ENCODE measurements around the gene CEP152.

CEP152 gene

GRCh38 chr15:48696627-48697312 is 114.1 kb downstream of the CEP152 start:
- no peak overlapping the region for H3K4me3 ChIP-seq (ENCODE audit: low read depth, low read length)
- DNase-seq (ENCODE audit: low read depth): peak; percentile 21
- no peak for TF ChIP-seq CTCF (IDR thresholded peaks at IDR 0.05; ENCODE audit: insufficient read depth, low read depth, low read length, missing control alignments)

GRCh38 chr15:48695827-48696573 is 114.9 kb downstream of the CEP152 start:
- H3K4me3 ChIP-seq (ENCODE audit: low read depth, low read length): no peak overlapping the region
- TF ChIP-seq CTCF (IDR thresholded peaks at IDR 0.05; ENCODE audit: insufficient read depth, low read depth, low read length, missing control alignments): no peak
- DNase-seq (ENCODE audit: low read depth): no peak

- no peak for TF ChIP-seq CTCF (IDR thresholded peaks at IDR 0.05; ENCODE audit: insufficient read depth, low read depth, low read length, missing control alignments)
- DNase-seq (ENCODE audit: low read depth): no peak
- H3K4me3 ChIP-seq (ENCODE audit: low read depth, low read length): no peak overlapping the region
Measured at GRCh38 chr15:48695088-48695826, 115.6 kb downstream of the CEP152 start.

- DNase-seq (ENCODE audit: low read depth): no peak
- no peak overlapping the region for H3K4me3 ChIP-seq (ENCODE audit: low read depth, low read length)
- TF ChIP-seq CTCF (IDR thresholded peaks at IDR 0.05; ENCODE audit: insufficient read depth, low read depth, low read length, missing control alignments): no peak
Measured at GRCh38 chr15:48693484-48693883, 117.4 kb downstream of the CEP152 start.

GRCh38 chr15:48688493-48688892 is 122.4 kb downstream of the CEP152 start:
- no peak overlapping the region for H3K4me3 ChIP-seq (ENCODE audit: low read depth, low read length)
- no peak for DNase-seq (ENCODE audit: low read depth)
- no peak for TF ChIP-seq CTCF (IDR thresholded peaks at IDR 0.05; ENCODE audit: insufficient read depth, low read depth, low read length, missing control alignments)

Data from GM12865 (cell line).